ENCODE measurements around the gene PROZ. TPM values are rescaled to one million over a fixed set of nuclear protein-coding genes. Genes with fewer than 3 reads are reported as not detected.

The PROZ gene
- polyA plus RNA-seq, 1 of the 3 experiments (the other 2 are of a cell fraction), result not detected

GRCh38 chr13:113184568-113185440 lies 26.4 kb downstream of the PROZ start:
- H3K4me3 ChIP-seq (ENCODE audit: low read depth in 2 of 2, low read length in 1 of 2), result no peak overlapping the region
- no peak for DNase-seq
- H3K36me3 ChIP-seq (replicated peaks in 1 of 2; ENCODE audit: control insufficient read depth in 1 of 2, insufficient read depth in 2 of 2, low read length in 1 of 2), result peaks cover 62 to 76% of the 10 kb centered on the region in 2 experiments
- no peak overlapping the region for H2AFZ ChIP-seq (ENCODE audit: low read depth)
- H3K9me2 ChIP-seq, result no peaks in the 10 kb centered on the region
- CTCF ChIA-PET, result no interaction called here
- H3K9ac ChIP-seq, result no peak overlapping the region
- WGBS (ENCODE audit: low lambda C conversion rate), result 96% methylated on average over 12 of the region's 22 CpGs
- no peak overlapping the region for H3K27ac ChIP-seq (ENCODE audit: low read depth in 2 of 2, low read length in 1 of 2)
- H3K4me1 ChIP-seq (ENCODE audit: control insufficient read depth in 1 of 2, insufficient read depth in 2 of 2, low read depth in 1 of 2, low read length in 1 of 2), result peaks cover 0 to 12% of the 10 kb centered on the region in 2 experiments; a peak in 2 of 4 replicates
- H3K4me2 ChIP-seq, result no peak overlapping the region
- no peaks in the 10 kb centered on the region for H4K20me1 ChIP-seq (ENCODE audit: insufficient read depth)
- H3K79me2 ChIP-seq (ENCODE audit: insufficient read depth), result peaks cover 41% of the 10 kb centered on the region
- no peaks in the 10 kb centered on the region for H3K27me3 ChIP-seq (ENCODE audit: insufficient read depth)
- TF ChIP-seq GABPA (IDR thresholded peaks at IDR 0.05; ENCODE audit: low read depth) (no peak), POLR2AphosphoS5 (IDR thresholded peaks at IDR 0.05; ENCODE audit: low read depth, low read length) (no peak), MXI1 (IDR thresholded peaks at IDR 0.05; ENCODE audit: low read depth, low read length) (no peak), YY1 (IDR thresholded peaks at IDR 0.05; ENCODE audit: low read depth) (no peak), TAF1 (IDR thresholded peaks at IDR 0.05; ENCODE audit: borderline replicate concordance, low read depth, low read length) (no peak), USF2 (IDR thresholded peaks at IDR 0.05; ENCODE audit: borderline replicate concordance, low read depth, low read length) (no peak), RAD21 (IDR thresholded peaks at IDR 0.05; ENCODE audit: low read length) (no peak), GATA2 (CRISPR knock-in tag; IDR thresholded peaks at IDR 0.05) (no peak), SIN3A (IDR thresholded peaks at IDR 0.05; ENCODE audit: borderline replicate concordance, low read depth, low read length) (no peak), SMC3 (IDR thresholded peaks at IDR 0.05; ENCODE audit: low read depth, low read length) (no peak), TCF12 (IDR thresholded peaks at IDR 0.05) (no peak), NRF1 (IDR thresholded peaks at IDR 0.05; ENCODE audit: low read depth, low read length) (no peak), MAX (IDR thresholded peaks at IDR 0.05; ENCODE audit: low read depth) (no peak), TEAD4 (IDR thresholded peaks at IDR 0.05; ENCODE audit: borderline replicate concordance, insufficient read depth) (no peak), PBX3 (IDR thresholded peaks at IDR 0.05) (no peak), FOXJ3 (CRISPR knock-in tag; IDR thresholded peaks at IDR 0.05) (no peak)
- POLR2A ChIA-PET, result no interaction called here
- H3F3A ChIP-seq (replicated peaks; ENCODE audit: insufficient read depth), result peaks cover 33% of the 10 kb centered on the region
- H3K9me3 ChIP-seq, result no peaks in the 10 kb centered on the region

All from SK-N-SH (cell line).